ENCODE measurements around the gene TENM4. TPM values are rescaled to one million over a fixed set of nuclear protein-coding genes. Genes with fewer than 3 reads are reported as not detected.
"Not testable (repeated sequence)": the region's sequence is repeated elsewhere in the genome, so short reads cannot be mapped to it uniquely, and the experiment has no call there.

TENM4 gene
- total RNA-seq, 1 donor from 2014 or later = 2.4 TPM

DNA sequence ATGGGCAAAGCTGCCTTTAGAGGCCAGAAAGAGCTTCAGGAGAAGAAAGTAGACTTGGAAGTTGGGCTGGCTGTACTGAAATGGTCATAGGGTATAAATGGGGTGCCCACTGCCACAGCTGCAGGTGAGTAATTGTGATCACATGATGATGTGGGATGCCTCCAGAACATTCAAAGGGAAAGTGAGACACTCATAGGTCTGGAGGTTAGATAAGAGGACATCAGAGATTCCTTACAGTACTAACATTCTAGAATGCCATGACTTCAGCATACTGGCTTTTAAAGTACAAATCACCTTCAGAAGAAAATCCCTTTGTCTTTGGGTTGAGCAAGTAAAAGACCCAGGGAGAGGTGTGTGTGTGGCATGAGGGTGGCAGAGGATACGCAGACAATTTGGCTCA lies 419.2 kb downstream of the TENM4 start:
- no peak for DNase-seq (ENCODE audit: low spot score)

- no peak for DNase-seq (ENCODE audit: low spot score)
Measured at GRCh38 chr11:79019975-79020374, 420.9 kb downstream of the TENM4 start.

DNA sequence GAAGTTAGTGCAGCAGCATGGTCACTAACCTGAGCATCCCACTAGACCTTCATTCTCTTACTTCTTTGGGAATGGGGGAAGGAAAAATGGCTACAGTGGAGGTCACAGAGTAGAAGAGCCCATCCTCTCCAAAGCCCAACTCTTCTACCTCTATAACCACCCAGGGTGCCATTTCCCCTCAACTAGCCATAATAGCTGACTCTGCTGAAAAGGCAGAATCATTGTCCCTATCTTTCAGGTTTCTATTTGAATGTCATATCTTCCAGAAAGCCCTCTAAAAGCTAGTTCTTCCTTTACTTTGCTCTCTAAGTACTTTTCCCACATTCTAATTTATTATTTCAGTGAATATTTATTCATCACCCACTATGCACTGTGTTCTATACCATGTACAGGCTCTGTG lies 421.6 kb downstream of the TENM4 start:
- DNase-seq (ENCODE audit: low spot score) = no peak

DNA sequence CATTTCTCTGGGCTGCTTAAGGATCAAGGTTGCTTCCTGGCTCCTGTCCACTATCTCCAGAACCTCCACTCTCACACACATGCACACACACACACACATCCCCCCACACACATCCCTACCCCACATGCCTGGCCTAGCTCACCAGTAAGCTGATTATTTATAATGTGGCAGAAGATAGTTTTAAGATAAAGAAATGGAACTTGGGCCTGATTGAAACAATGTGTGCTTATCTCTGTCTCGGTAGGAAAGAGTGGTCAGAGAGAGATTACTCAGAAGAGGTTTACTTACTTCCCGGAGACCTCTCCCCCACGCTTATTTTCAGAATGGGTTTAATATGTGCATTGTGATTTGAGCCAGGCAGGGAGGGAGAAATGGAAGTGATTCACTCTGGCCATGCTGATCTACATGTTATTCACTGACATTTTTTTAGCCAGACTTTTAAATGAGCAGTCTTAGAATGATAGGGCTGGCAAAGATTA lies 422.4 kb downstream of the TENM4 start:
- DNase-seq (ENCODE audit: low spot score) = no peak

DNA sequence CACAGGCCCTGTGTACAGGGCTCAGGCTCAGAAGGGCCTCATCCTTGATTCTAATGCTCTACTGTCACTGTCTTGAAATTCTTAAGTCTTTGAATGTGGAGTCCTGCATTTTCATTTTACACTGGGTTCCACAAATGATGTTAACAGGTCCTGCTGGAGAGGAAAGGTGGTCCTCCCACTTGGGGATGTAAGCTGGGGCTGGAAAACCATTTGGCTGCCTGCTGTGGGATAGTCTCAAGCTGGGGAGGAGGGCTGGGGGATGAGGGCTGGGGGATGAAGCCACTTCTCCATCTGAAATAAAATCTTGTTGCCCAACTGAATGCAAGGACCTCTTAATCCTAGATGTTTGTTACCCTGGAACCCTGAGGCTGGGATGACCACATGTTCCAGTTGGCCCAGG lies 423.0 kb downstream of the TENM4 start:
- DNase-seq (ENCODE audit: low spot score) = no peak

- DNase-seq (ENCODE audit: low spot score) = no peak
Measured at GRCh38 chr11:79013509-79013908, 427.3 kb downstream of the TENM4 start.

GRCh38 chr11:79011357-79011756 lies 429.5 kb downstream of the TENM4 start:
- no peak for DNase-seq (ENCODE audit: low spot score)

GRCh38 chr11:79007771-79008402 lies 432.9 kb downstream of the TENM4 start:
- DNase-seq (ENCODE audit: low spot score) = no peak

- no peak for DNase-seq (ENCODE audit: low spot score)
Measured at GRCh38 chr11:79006854-79007253, 434.0 kb downstream of the TENM4 start.

DNA sequence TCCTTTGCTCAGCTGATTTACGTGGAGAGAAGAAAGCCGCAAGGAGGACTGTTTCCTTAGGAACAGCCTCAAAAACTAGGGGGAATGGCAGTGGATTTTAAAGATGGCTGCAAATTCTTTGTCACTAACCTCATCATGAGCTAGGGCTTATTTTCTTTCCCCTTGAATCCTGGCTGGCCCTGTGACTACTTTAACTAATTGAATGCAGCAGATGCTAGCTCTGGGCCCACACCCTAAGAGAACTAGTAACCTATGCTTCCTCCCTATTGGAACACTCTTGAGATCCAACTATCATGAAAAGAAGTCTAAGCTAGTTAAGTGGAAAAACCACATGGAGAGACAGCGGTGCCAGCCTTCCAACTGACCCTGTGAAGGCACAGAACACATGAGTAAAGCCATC lies 444.8 kb downstream of the TENM4 start:
- no peak for DNase-seq (ENCODE audit: low spot score)

DNA sequence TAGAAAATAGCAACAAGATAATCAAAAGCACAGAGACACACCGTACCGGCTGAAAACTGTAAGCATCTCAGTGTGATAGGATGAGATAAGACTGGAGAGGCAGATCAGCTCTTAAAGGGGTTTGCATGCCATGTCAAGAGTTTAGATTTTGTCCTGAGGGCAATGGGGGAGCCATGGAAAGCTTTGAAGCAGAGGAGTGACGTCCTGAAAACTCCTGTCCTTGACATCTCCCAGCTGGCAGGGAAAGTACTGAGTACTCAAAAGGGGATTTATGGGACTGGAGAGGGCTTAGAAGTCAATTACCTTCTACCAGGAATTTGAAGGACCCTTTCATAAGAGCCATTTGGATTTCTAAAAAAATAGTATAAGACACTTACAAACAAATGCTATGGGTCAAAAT lies 445.7 kb downstream of the TENM4 start:
- DNase-seq (ENCODE audit: low spot score) = no peak

DNA sequence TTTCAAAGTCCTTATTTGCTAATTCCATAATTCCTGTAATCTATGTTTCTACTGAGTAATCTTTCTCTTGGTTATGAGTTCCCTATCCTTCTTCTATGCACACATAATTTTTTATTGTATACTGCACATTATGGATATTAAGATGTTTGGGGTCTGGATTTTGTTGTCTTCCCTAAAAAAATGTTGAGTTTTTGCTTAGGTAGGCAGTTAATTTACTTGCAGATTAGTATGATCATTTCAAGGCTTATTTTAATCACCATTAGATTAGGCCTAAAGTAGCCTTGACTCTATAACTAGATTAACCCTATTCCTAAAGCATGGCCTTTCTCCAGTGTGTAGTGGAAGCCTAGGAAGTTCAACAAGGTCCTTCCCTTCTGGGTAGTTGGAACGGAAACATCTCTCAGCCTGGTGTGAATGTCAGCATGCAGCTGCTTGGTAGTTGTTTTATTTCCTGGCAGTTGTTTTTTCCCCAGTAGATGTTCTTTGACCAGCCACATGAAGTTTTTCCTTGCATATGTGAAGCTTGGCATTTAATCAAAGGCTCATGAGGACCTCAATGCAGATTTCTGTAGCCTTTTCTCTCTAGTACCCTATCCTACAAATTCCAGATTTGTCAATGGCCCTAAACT lies 446.9 kb downstream of the TENM4 start:
- no peak for DNase-seq (ENCODE audit: low spot score)

DNA sequence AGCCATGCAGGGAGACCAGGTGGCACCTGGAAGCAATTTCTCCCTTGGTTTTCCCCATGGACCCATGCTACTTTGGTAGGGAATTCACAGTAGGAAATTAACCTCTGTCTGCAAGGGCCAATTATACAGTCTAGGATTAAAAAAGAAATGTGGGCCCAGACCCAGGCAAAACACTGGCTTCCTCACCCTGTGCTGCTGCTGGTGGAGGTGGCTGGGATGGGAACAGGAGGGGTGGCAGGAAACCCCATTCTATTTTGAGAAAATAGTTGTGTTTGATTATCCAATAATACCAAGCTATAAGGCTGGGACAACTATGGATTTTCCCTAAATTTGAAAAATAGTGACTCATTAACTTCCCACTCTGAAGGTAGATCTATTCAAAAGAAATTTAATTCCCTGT lies 449.1 kb downstream of the TENM4 start:
- DNase-seq (ENCODE audit: low spot score) = no peak

- DNase-seq (ENCODE audit: low spot score) = no peak
Measured at GRCh38 chr11:78990261-78990660, 450.6 kb downstream of the TENM4 start.

DNA sequence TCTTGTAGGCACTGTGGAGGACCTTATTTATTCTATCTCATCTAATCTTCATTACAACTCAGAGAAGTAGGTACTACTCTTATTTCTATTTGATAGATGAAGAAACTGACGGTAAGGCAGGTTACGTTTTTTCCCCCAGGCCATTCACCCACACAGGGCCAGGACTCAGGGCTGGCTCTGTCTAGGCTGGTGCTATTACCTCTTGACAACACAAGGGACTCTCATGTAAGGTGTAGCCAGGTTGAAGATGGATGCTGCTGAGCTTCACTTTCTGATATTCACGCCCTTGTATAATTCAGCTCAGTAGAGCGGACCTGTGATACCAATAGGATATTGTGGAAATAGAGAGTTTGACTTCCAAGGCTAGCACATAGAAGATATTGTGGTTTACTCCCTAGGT lies 453.1 kb downstream of the TENM4 start:
- DNase-seq (ENCODE audit: low spot score) = no peak

GRCh38 chr11:78986305-78986704 lies 454.5 kb downstream of the TENM4 start:
- no peak for DNase-seq (ENCODE audit: low spot score)

GRCh38 chr11:78985663-78986062 lies 455.2 kb downstream of the TENM4 start:
- no peak for DNase-seq (ENCODE audit: low spot score)

GRCh38 chr11:78982473-78982872 lies 458.4 kb downstream of the TENM4 start:
- DNase-seq (ENCODE audit: low spot score) = no peak

DNA sequence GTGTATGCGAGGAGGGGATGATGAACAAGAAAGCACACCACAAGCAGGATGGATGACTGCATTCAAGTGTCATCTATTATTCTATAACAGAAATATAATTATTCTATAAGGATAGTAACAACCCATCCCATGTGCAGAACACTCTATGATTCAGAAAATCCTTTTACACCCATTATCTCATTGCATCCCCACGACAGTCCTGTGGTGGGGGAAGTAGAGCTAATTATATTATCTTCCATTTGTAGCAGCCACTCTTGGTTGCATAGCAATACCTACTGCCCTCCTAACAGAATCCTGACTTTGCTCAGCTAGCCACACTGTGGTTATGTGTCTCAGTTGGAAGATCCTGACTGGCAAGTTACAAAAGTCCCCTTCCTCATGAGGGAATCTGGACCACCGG lies 459.7 kb downstream of the TENM4 start:
- no peak for DNase-seq (ENCODE audit: low spot score)

- DNase-seq (ENCODE audit: low spot score) = no peak
Measured at GRCh38 chr11:78978831-78979230, 462.0 kb downstream of the TENM4 start.

- not testable (repeated sequence) for DNase-seq (ENCODE audit: low spot score)
Measured at GRCh38 chr11:78977848-78978247, 463.0 kb downstream of the TENM4 start.

DNA sequence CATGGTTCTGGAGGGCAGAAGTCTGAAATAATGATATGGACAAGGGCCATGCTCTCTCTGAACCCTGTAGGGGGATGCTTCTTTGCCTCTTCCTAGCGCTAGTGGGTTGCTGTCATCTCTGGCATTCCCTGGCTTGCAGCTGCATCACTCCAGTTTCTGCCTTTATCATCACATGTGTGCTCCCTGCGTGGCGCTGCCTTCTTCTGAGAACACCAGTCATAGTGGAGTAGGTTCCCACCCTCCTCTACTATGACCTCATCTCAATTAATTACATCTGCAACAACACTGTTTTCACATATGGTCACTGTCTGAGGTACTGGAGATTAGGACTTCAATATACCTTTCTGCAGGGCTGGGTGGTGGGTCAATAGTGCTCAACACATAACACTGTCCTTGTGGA lies 463.8 kb downstream of the TENM4 start:
- no peak for DNase-seq (ENCODE audit: low spot score)

DNA sequence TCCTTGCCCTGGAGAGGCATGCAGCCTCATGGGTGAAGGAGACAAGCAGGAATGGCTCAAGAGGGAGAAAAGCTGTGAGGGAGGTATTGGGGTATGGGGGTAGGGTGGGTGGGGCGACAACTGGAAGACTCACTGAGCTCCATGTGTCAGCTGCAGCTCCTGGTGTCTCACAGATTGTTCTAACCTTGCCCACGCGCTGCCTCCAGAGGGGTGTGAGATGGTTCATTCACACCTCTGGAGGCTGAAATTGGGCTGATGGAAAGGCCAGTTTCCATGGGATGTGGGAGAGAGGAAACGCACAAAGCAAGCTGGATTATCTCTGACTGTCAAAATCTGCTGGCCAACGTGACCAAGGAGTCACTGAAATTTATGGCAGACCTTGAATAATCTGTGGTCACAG lies 465.7 kb downstream of the TENM4 start:
- no peak for DNase-seq (ENCODE audit: low spot score)

- no peak for DNase-seq (ENCODE audit: low spot score)
Measured at GRCh38 chr11:78973876-78974275, 467.0 kb downstream of the TENM4 start.

Measured in ureter (tissue), 1 donor.